ENCODE data around the gene SCN4A.
"Not testable (repeated sequence)": the region's sequence is repeated elsewhere in the genome, so short reads cannot be mapped to it uniquely, and the experiment has no call there.

Gene SCN4A

GRCh38 chr17:63916566-63917185, 56.0 kb downstream of the SCN4A start:
- DNase-seq (ENCODE audit: low read depth) = no peak

- not testable (repeated sequence) for DNase-seq (ENCODE audit: low read depth)
These were observed 57.0 kb downstream of the SCN4A start for GRCh38 chr17:63915753-63916152.

GRCh38 chr17:63914471-63914870, 58.2 kb downstream of the SCN4A start:
- DNase-seq (ENCODE audit: low read depth) = no peak

GRCh38 chr17:63911657-63912100, 61.0 kb downstream of the SCN4A start:
- no peak for DNase-seq (ENCODE audit: low read depth)

GRCh38 chr17:63911041-63911635, 61.6 kb downstream of the SCN4A start, which contains the start of gene CSHL1:
Gene CSHL1, minus strand, starts transcription at chr17:63911258. Its CDS starts 62 bp downstream, at chr17:63911196.
- no peak for DNase-seq (ENCODE audit: low read depth)

- DNase-seq (ENCODE audit: low read depth) = no peak
These were observed 62.6 kb downstream of the SCN4A start for GRCh38 chr17:63910096-63910495.

- DNase-seq (ENCODE audit: low read depth) = not testable (repeated sequence)
These were observed 63.1 kb downstream of the SCN4A start for GRCh38 chr17:63909586-63909985.

GRCh38 chr17:63907161-63907778, 65.4 kb downstream of the SCN4A start:
- DNase-seq (ENCODE audit: low read depth) = not testable (repeated sequence)

- DNase-seq (ENCODE audit: low read depth) = not testable (repeated sequence)
These were observed 67.9 kb downstream of the SCN4A start for GRCh38 chr17:63904796-63905195.

- not testable (repeated sequence) for DNase-seq (ENCODE audit: low read depth)
These were observed 68.9 kb downstream of the SCN4A start for GRCh38 chr17:63903787-63904201.

GRCh38 chr17:63901971-63902370, 70.7 kb downstream of the SCN4A start:
- DNase-seq (ENCODE audit: low read depth) = not testable (repeated sequence)

GRCh38 chr17:63898899-63899798, 73.6 kb downstream of the SCN4A start:
- not testable (repeated sequence) for DNase-seq (ENCODE audit: low read depth)

- not testable (repeated sequence) for DNase-seq (ENCODE audit: low read depth)
These were observed 76.0 kb downstream of the SCN4A start, which contains the start of gene CSH1 for GRCh38 chr17:63896524-63897354. Gene CSH1, minus strand, starts transcription at chr17:63896574. Its CDS starts 63 bp downstream, at chr17:63896511.

GRCh38 chr17:63894821-63895220, 77.9 kb downstream of the SCN4A start:
- not testable (repeated sequence) for DNase-seq (ENCODE audit: low read depth)

- not testable (repeated sequence) for DNase-seq (ENCODE audit: low read depth)
These were observed 78.7 kb downstream of the SCN4A start for GRCh38 chr17:63894021-63894420.

- not testable (repeated sequence) for DNase-seq (ENCODE audit: low read depth)
These were observed 80.2 kb downstream of the SCN4A start for GRCh38 chr17:63892316-63893037.

- DNase-seq (ENCODE audit: low read depth) = not testable (repeated sequence)
These were observed 83.5 kb downstream of the SCN4A start for GRCh38 chr17:63889026-63889848.
